Measurements from ENCODE around the gene MYL5.
"Not testable (repeated sequence)": the region's sequence is repeated elsewhere in the genome, so short reads cannot be mapped to it uniquely, and the experiment has no call there.

Gene MYL5

GRCh38 chr4:705278-706082 lies 31.1 kb downstream of the MYL5 start, which contains the start of gene PCGF3:
Gene PCGF3, plus strand, starts transcription at chr4:705832. Its CDS starts 27,849 bp downstream, at chr4:733681.
- Histone ChIP-seq H2BK5ac (ENCODE audit: low read depth, low read length, poor library complexity) (peak within 1 kb of the TSS; percentile 98), H3K4me1 (ENCODE audit: control insufficient read depth in 1 of 2, insufficient read depth in 2 of 2, low read length in 2 of 2) (peaks cover 21 to 25% of the 10 kb centered on the region in 2 experiments), H3K23ac (ENCODE audit: low read length) (peak within 1 kb of the TSS; percentile 54), H3K4me2 (ENCODE audit: low read length) (peak within 1 kb of the TSS; percentile 90), H4K12ac (ENCODE audit: low read depth, low read length) (peak within 1 kb of the TSS; percentile 99), H3K27me3 (ENCODE audit: insufficient read depth, low read length) (no peaks in the 10 kb centered on the region), H2BK120ac (ENCODE audit: insufficient read depth, low read length, poor library complexity) (peak within 1 kb of the TSS; percentile 94), H2AFZ (ENCODE audit: insufficient read depth, low read length, poor library complexity) (peak within 1 kb of the TSS; percentile 89), H2BK12ac (ENCODE audit: low read length) (no peak within 1 kb of the TSS), H3K36me3 (ENCODE audit: control insufficient read depth in 1 of 2, insufficient read depth in 2 of 2, low read length in 2 of 2) (peaks cover 15 to 16% of the 10 kb centered on the region in 2 experiments), H3K9ac (ENCODE audit: low read length) (peak within 1 kb of the TSS; percentile 100), H3K79me2 (ENCODE audit: control insufficient read depth, insufficient read depth, low read length, poor library complexity) (peaks cover 30% of the 10 kb centered on the region), H3K9me3 (ENCODE audit: insufficient read depth, low read depth, low read length) (peaks cover 6% of the 10 kb centered on the region), H3K14ac (ENCODE audit: low read length) (peak within 1 kb of the TSS; percentile 99), H2AK5ac (ENCODE audit: low read length) (peak within 1 kb of the TSS; percentile 100), H3K18ac (ENCODE audit: low read length) (peak within 1 kb of the TSS; percentile 99), H3K4ac (ENCODE audit: low read depth, low read length) (peak within 1 kb of the TSS; percentile 100), H3K79me1 (ENCODE audit: low read length) (peaks cover 12% of the 10 kb centered on the region), H4K91ac (ENCODE audit: low read depth, low read length) (peak within 1 kb of the TSS; percentile 100), H3K4me3 (ENCODE audit: low read depth, low read length) (peak within 1 kb of the TSS; percentile 97), H4K8ac (ENCODE audit: low read depth, low read length) (peak within 1 kb of the TSS; percentile 98), H3K27ac (ENCODE audit: low read depth, low read length) (peak within 1 kb of the TSS; percentile 52)
- WGBS (ENCODE audit: extremely low coverage, insufficient coverage, insufficient read length): no CpG with 5 or more reads among the region's 82 CpGs
- peak; percentile 93 to 96 for DNase-seq

- Histone ChIP-seq H2AK5ac (ENCODE audit: low read length) (peak overlapping the region; percentile 100), H3K14ac (ENCODE audit: low read length) (peak overlapping the region; percentile 99), H3K4me3 (ENCODE audit: low read depth, low read length) (peak overlapping the region; percentile 97), H3K27ac (ENCODE audit: low read depth, low read length) (peak overlapping the region; percentile 52), H4K8ac (ENCODE audit: low read depth, low read length) (peak overlapping the region; percentile 98), H3K9ac (ENCODE audit: low read length) (peak overlapping the region; percentile 100), H3K4me2 (ENCODE audit: low read length) (peak overlapping the region; percentile 52), H3K79me2 (ENCODE audit: control insufficient read depth, insufficient read depth, low read length, poor library complexity) (peaks cover 33% of the 10 kb centered on the region), H3K18ac (ENCODE audit: low read length) (peak overlapping the region; percentile 99), H2BK120ac (ENCODE audit: insufficient read depth, low read length, poor library complexity) (peak overlapping the region; percentile 94), H3K79me1 (ENCODE audit: low read length) (peaks cover 12% of the 10 kb centered on the region), H4K12ac (ENCODE audit: low read depth, low read length) (peak overlapping the region; percentile 99), H4K91ac (ENCODE audit: low read depth, low read length) (peak overlapping the region; percentile 100), H3K23ac (ENCODE audit: low read length) (peak overlapping the region; percentile 54), H3K4me1 (ENCODE audit: control insufficient read depth in 1 of 2, insufficient read depth in 2 of 2, low read length in 2 of 2) (peaks cover 21 to 25% of the 10 kb centered on the region in 2 experiments), H3K4ac (ENCODE audit: low read depth, low read length) (peak overlapping the region; percentile 100), H2AFZ (ENCODE audit: insufficient read depth, low read length, poor library complexity) (peak overlapping the region; percentile 89), H2BK5ac (ENCODE audit: low read depth, low read length, poor library complexity) (peak overlapping the region; percentile 98), H3K36me3 (ENCODE audit: control insufficient read depth in 1 of 2, insufficient read depth in 2 of 2, low read length in 2 of 2) (peaks cover 15 to 19% of the 10 kb centered on the region in 2 experiments)
- not testable (repeated sequence) for H3K27me3 ChIP-seq (ENCODE audit: insufficient read depth, low read length); H2BK12ac ChIP-seq (ENCODE audit: low read length); DNase-seq; H3K9me3 ChIP-seq (ENCODE audit: insufficient read depth, low read depth, low read length)
- WGBS (ENCODE audit: extremely low coverage, insufficient coverage, insufficient read length): no CpG with 5 or more reads among the region's 21 CpGs
Measured at GRCh38 chr4:706083-706633, 31.8 kb downstream of the MYL5 start.

GRCh38 chr4:706834-707598 lies 32.7 kb downstream of the MYL5 start:
- WGBS (ENCODE audit: extremely low coverage, insufficient coverage, insufficient read length): no CpG with 5 or more reads among the region's 21 CpGs
- H3K36me3 ChIP-seq (ENCODE audit: control insufficient read depth in 1 of 2, insufficient read depth in 2 of 2, low read length in 2 of 2): peaks cover 15 to 19% of the 10 kb centered on the region in 2 experiments

More at GRCh38 chr4:706834-707598, 32.7 kb downstream of the MYL5 start:
- Histone ChIP-seq H3K23ac (ENCODE audit: low read length) (no peak overlapping the region), H3K14ac (ENCODE audit: low read length) (peak overlapping the region; percentile 37), H3K4me2 (ENCODE audit: low read length) (peak overlapping the region; percentile 69), H2BK5ac (ENCODE audit: low read depth, low read length, poor library complexity) (no peak overlapping the region), H3K79me2 (ENCODE audit: control insufficient read depth, insufficient read depth, low read length, poor library complexity) (peaks cover 33% of the 10 kb centered on the region), H3K27ac (ENCODE audit: low read depth, low read length) (no peak overlapping the region), H2AK5ac (ENCODE audit: low read length) (peak overlapping the region; percentile 58), H3K4ac (ENCODE audit: low read depth, low read length) (peak overlapping the region; percentile 69), H2AFZ (ENCODE audit: insufficient read depth, low read length, poor library complexity) (no peak overlapping the region), H3K9me3 (ENCODE audit: insufficient read depth, low read depth, low read length) (peaks cover 6% of the 10 kb centered on the region), H4K91ac (ENCODE audit: low read depth, low read length) (no peak overlapping the region), H3K18ac (ENCODE audit: low read length) (no peak overlapping the region), H2BK12ac (ENCODE audit: low read length) (no peak overlapping the region), H3K4me3 (ENCODE audit: low read depth, low read length) (peak overlapping the region; percentile 46), H4K12ac (ENCODE audit: low read depth, low read length) (peak overlapping the region; percentile 52), H3K79me1 (ENCODE audit: low read length) (peaks cover 12% of the 10 kb centered on the region), H4K8ac (ENCODE audit: low read depth, low read length) (no peak overlapping the region), H3K4me1 (ENCODE audit: control insufficient read depth in 1 of 2, insufficient read depth in 2 of 2, low read length in 2 of 2) (peaks cover 21 to 25% of the 10 kb centered on the region in 2 experiments), H3K9ac (ENCODE audit: low read length) (peak overlapping the region; percentile 70), H2BK120ac (ENCODE audit: insufficient read depth, low read length, poor library complexity) (no peak overlapping the region), H3K27me3 (ENCODE audit: insufficient read depth, low read length) (no peaks in the 10 kb centered on the region)
- no peak for DNase-seq

All from trophoblast cell (in vitro differentiated cells and primary cell).